Astrocyte of the spinal cord (primary cell): Measurements from ENCODE around the gene PYGO2.

Experiments
- DNase-seq: peaks from one replicate; pipeline ENCODE4 v3.0.0; 2011; ENCODE audit warnings: low read depth, low spot score
- H3K4me3 ChIP-seq: 2 replicates; pipeline ENCODE4 v1.5.1; 2011; ENCODE audit warnings: low read depth, mild to moderate bottlenecking, low read length, moderate library complexity
- CTCF ChIP-seq: IDR thresholded peaks from 2 replicates; pipeline ENCODE4 v1.5.1; 2012; ENCODE audit warnings: low read depth, mild to moderate bottlenecking, low read length, inconsistent platforms
- in situ Hi-C: cut with HindIII; loops from 2 replicates; pipeline ENCODE4 v1.10.0; 2017; ENCODE audit warnings: low sequenced_read_pairs

Gene PYGO2

GRCh38 chr1:155008015-155008941 lies 46.7 kb upstream of the PYGO2 start:
- no peak for TF ChIP-seq CTCF
- in situ Hi-C loops = no loop called here
- H3K4me3 ChIP-seq = no peak overlapping the region
- no peak for DNase-seq

- no peak for TF ChIP-seq CTCF
- in situ Hi-C loops = no loop called here
- no peak for DNase-seq
- H3K4me3 ChIP-seq = no peak overlapping the region
Observed at GRCh38 chr1:155007251-155007828, 45.8 kb upstream of the PYGO2 start.

- DNase-seq = no peak
- TF ChIP-seq CTCF = no peak
- no peak overlapping the region for H3K4me3 ChIP-seq
- in situ Hi-C loops = no loop called here
Observed at GRCh38 chr1:155006601-155007101, 45.1 kb upstream of the PYGO2 start.

- H3K4me3 ChIP-seq = no peak overlapping the region
- DNase-seq = no peak
- in situ Hi-C loops = no loop called here
- TF ChIP-seq CTCF = no peak
Observed at GRCh38 chr1:155005076-155006011, 43.8 kb upstream of the PYGO2 start.

GRCh38 chr1:155004352-155005075 lies 42.9 kb upstream of the PYGO2 start:
- in situ Hi-C loops = no loop called here
- H3K4me3 ChIP-seq = peak overlapping the region; percentile 61
- no peak for DNase-seq
- TF ChIP-seq CTCF = no peak
